Stimulated activated CD8-positive, alpha-beta memory T cell treated with anti-CD3 and anti-CD28 coated beads, Interleukin-15, amount 100 ng/mL, for 4 hours (primary cell): ENCODE results near the gene YWHAE.
"Not testable (repeated sequence)": the region's sequence is repeated elsewhere in the genome, so short reads cannot be mapped to it uniquely, and the experiment has no call there.

ENCODE experiments used
- DNase-seq, 2 donors: peaks; one replicate each; pipeline ENCODE4 v3.0.0-alpha.2; 2020; ENCODE audit warnings: low read depth in 2 of 2

YWHAE gene

GRCh38 chr17:1373707-1374237 lies 26.2 kb downstream of the YWHAE start:
- DNase-seq, result no peak

- no peak for DNase-seq
Measured at GRCh38 chr17:1372618-1373017, 27.4 kb downstream of the YWHAE start.

- no peak for DNase-seq
Measured at GRCh38 chr17:1371893-1372590, 28.0 kb downstream of the YWHAE start.

GRCh38 chr17:1368588-1368987 lies 31.4 kb downstream of the YWHAE start:
- DNase-seq, result no peak

GRCh38 chr17:1367351-1367745 lies 32.7 kb downstream of the YWHAE start:
- DNase-seq, result no peak

- DNase-seq, result no peak
Measured at GRCh38 chr17:1366234-1366633, 33.8 kb downstream of the YWHAE start.

- DNase-seq, result peak in 1 of 2 donors; percentile 18
Measured at GRCh38 chr17:1365445-1366039, 34.5 kb downstream of the YWHAE start.

GRCh38 chr17:1362964-1363363 lies 37.1 kb downstream of the YWHAE start:
- DNase-seq, result no peak

GRCh38 chr17:1362065-1362848 lies 37.8 kb downstream of the YWHAE start:
- no peak for DNase-seq

GRCh38 chr17:1360975-1361374 lies 39.0 kb downstream of the YWHAE start:
- no peak for DNase-seq

- DNase-seq, result not testable (repeated sequence)
Measured at GRCh38 chr17:1360315-1360714, 39.7 kb downstream of the YWHAE start.

- no peak for DNase-seq
Measured at GRCh38 chr17:1354030-1354429, 46.0 kb downstream of the YWHAE start.

- not testable (repeated sequence) for DNase-seq
Measured at GRCh38 chr17:1352530-1352929, 47.5 kb downstream of the YWHAE start.

GRCh38 chr17:1351971-1352370 lies 48.1 kb downstream of the YWHAE start:
- DNase-seq, result no peak

GRCh38 chr17:1351275-1351674 lies 48.7 kb downstream of the YWHAE start:
- DNase-seq, result no peak

GRCh38 chr17:1347589-1348323 lies 52.3 kb downstream of the YWHAE start:
- DNase-seq, result no peak

- DNase-seq, result no peak
Measured at GRCh38 chr17:1344521-1344920, 55.5 kb downstream of the YWHAE start.

GRCh38 chr17:1343554-1343953 lies 56.5 kb downstream of the YWHAE start:
- no peak for DNase-seq

GRCh38 chr17:1340371-1340770 lies 59.7 kb downstream of the YWHAE start:
- no peak for DNase-seq

- no peak for DNase-seq
Measured at GRCh38 chr17:1331708-1332107, 68.3 kb downstream of the YWHAE start.

- no peak for DNase-seq
Measured at GRCh38 chr17:1329745-1330343, 70.2 kb downstream of the YWHAE start.

GRCh38 chr17:1328437-1328836 lies 71.6 kb downstream of the YWHAE start:
- DNase-seq, result no peak
